ENCODE measurements around the gene RAD51B.

The RAD51B gene

DNA sequence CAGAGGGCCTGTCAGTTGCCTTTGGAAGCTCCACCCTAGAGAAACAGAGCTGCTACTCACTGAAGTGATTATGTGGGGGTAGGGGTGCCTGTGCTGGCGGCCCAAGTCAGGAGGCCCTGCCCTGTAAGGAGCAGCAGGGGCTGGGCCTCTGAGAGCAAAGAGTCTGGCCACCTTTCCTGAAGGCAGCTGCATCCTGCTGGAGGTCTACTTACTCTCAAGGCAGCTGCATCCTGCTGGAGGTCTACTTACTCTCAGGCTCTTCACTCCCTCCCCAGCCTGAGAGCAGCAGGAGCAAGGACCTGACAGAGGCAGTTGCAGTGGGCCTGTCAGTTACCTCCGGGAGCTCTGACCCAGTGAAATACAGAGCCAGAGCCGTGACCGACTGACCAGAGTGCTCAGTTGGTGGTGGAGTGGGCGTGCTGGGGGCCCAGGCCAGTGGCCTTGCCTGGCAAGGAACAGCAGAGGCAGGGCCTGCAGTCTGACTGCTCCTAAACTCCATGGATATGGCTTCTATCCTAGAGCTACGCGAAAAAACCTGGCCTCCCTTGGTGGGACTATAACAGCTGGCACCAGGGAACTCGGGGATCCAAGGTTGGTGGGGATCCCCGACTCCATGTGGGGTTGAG, 32.3 kb downstream of the RAD51B start:
- H3K4me3 ChIP-seq (ENCODE audit: low read depth, low read length), result no peak overlapping the region
- H3K36me3 ChIP-seq (ENCODE audit: control insufficient read depth in 2 of 2, insufficient read depth in 1 of 2, low read length in 2 of 2), result no peaks in the 10 kb centered on the region; a peak in 1 of 3 replicates
- no peaks in the 10 kb centered on the region for H3K9me3 ChIP-seq (ENCODE audit: control insufficient read depth, insufficient read depth, low read depth, low read length)
- TF ChIP-seq ZNF791 (tag by site-specific recombination; IDR thresholded peaks at IDR 0.05), result no peak
- TF ChIP-seq, protein P1, sequence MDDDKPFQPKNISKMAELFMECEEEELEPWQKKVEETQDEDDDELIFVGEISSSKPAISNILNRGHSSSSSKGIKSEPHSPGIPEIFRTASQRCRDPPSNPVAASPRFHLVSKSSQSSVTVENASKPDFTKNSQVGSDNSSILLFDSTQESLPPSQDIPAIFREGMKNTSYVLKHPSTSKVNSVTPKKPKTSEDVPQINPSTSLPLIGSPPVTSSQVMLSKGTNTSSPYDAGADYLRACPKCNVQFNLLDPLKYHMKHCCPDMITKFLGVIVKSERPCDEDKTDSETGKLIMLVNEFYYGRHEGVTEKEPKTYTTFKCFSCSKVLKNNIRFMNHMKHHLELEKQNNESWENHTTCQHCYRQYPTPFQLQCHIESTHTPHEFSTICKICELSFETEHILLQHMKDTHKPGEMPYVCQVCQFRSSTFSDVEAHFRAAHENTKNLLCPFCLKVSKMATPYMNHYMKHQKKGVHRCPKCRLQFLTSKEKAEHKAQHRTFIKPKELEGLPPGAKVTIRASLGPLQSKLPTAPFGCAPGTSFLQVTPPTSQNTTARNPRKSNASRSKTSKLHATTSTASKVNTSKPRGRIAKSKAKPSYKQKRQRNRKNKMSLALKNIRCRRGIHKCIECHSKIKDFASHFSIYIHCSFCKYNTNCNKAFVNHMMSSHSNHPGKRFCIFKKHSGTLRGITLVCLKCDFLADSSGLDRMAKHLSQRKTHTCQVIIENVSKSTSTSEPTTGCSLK (tag by site-specific recombination; IDR thresholded peaks at IDR 0.05), result no peak
- TF ChIP-seq ZNF23 (tag by site-specific recombination; IDR thresholded peaks at IDR 0.05; ENCODE audit: borderline replicate concordance), result no peak
- TF ChIP-seq ZNF560 (tag by site-specific recombination; IDR thresholded peaks at IDR 0.05; ENCODE audit: borderline replicate concordance), result no peak
- no peak for TF ChIP-seq ZNF544 (tag by site-specific recombination; IDR thresholded peaks at IDR 0.05)
- no peak for TF ChIP-seq ZNF248 (tag by site-specific recombination; IDR thresholded peaks at IDR 0.05)
- no peak for TF ChIP-seq ZNF19 (tag by site-specific recombination; IDR thresholded peaks at IDR 0.05; ENCODE audit: low read depth)
- TF ChIP-seq ZNF398 (tag by site-specific recombination; IDR thresholded peaks at IDR 0.05), result no peak
- no peak for TF ChIP-seq ZNF362 (tag by site-specific recombination; IDR thresholded peaks at IDR 0.05)
- TF ChIP-seq, protein P2, sequence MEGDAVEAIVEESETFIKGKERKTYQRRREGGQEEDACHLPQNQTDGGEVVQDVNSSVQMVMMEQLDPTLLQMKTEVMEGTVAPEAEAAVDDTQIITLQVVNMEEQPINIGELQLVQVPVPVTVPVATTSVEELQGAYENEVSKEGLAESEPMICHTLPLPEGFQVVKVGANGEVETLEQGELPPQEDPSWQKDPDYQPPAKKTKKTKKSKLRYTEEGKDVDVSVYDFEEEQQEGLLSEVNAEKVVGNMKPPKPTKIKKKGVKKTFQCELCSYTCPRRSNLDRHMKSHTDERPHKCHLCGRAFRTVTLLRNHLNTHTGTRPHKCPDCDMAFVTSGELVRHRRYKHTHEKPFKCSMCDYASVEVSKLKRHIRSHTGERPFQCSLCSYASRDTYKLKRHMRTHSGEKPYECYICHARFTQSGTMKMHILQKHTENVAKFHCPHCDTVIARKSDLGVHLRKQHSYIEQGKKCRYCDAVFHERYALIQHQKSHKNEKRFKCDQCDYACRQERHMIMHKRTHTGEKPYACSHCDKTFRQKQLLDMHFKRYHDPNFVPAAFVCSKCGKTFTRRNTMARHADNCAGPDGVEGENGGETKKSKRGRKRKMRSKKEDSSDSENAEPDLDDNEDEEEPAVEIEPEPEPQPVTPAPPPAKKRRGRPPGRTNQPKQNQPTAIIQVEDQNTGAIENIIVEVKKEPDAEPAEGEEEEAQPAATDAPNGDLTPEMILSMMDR (tag by site-specific recombination; IDR thresholded peaks at IDR 0.05), result no peak
- no peak for TF ChIP-seq ZFP3 (tag by site-specific recombination; IDR thresholded peaks at IDR 0.05; ENCODE audit: low read depth)
- no peak for TF ChIP-seq SALL2 (tag by site-specific recombination; IDR thresholded peaks at IDR 0.05; ENCODE audit: borderline replicate concordance)
- TF ChIP-seq ZNF404 (tag by site-specific recombination; IDR thresholded peaks at IDR 0.05), result no peak
- TF ChIP-seq ZBTB21 (tag by site-specific recombination; IDR thresholded peaks at IDR 0.05), result no peak
- no peak for TF ChIP-seq GFI1B (tag by site-specific recombination; IDR thresholded peaks at IDR 0.05)
- no peak for TF ChIP-seq ZNF658 (tag by site-specific recombination; IDR thresholded peaks at IDR 0.05)
- CTCF ChIA-PET, result interaction anchor here (0.7 kb wide), 1 partner anchor 14 kb away, joined by 4 read pairs; no protein-coding TSS in a partner anchor
- H3K4me1 ChIP-seq (ENCODE audit: control insufficient read depth, insufficient read depth, low read length), result no peaks in the 10 kb centered on the region
- no peak overlapping the region for H3K27ac ChIP-seq (ENCODE audit: extremely low read depth, low read depth, low read length)
- POLR2A ChIA-PET, result no interaction called here

DNA sequence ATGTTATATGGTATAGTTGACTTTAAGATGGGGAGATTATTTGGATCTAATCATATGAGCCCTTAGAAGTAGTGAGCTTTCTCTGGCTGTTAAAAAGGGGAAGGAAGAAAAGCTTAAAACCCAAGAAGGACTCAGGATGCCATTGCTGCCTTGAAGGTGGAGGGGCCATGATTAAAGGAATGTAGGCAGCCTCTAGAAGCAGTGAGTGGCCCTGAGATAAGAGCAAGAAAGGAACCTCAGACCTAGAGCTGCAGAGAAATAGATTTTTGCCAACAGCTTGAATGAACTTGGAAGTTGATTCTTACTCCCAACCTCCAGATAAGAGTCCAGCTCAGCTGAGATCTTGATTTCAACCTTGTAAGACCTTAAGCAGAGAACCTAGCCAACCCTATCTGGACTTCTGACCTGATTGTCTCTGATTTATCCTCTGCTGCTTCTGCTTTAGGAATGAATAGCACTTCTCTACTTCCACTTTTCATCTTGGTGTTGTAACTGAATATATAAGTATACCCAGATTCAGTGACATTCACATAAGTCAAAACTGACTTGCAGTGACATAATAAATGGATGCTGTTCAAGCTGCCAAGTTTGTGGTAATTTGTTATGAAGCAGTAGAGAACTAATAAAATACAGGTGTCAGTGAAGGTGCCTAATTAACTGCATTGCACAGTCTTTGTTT, 33.5 kb downstream of the RAD51B start:
- H3K27ac ChIP-seq (ENCODE audit: extremely low read depth, low read depth, low read length), result no peak overlapping the region
- ChIA-PET POLR2A (no interaction called here), CTCF (interaction anchor here (0.6 kb wide), 1 partner anchor 1360 kb away, joined by 5 read pairs; no protein-coding TSS in a partner anchor)
- TF ChIP-seq ZNF23 (tag by site-specific recombination; IDR thresholded peaks at IDR 0.05; ENCODE audit: borderline replicate concordance) (no peak), PRDM6 (tag by site-specific recombination; IDR thresholded peaks at IDR 0.05) (no peak), WT1 (tag by site-specific recombination; IDR thresholded peaks at IDR 0.05) (no peak), SP2 (tag by site-specific recombination; IDR thresholded peaks at IDR 0.05) (no peak), KLF1 (tag by site-specific recombination; IDR thresholded peaks at IDR 0.05) (no peak), ZNF560 (tag by site-specific recombination; IDR thresholded peaks at IDR 0.05; ENCODE audit: borderline replicate concordance) (no peak)

More for the DNA sequence above, 33.5 kb downstream of the RAD51B start:
- H3K36me3 ChIP-seq (ENCODE audit: control insufficient read depth in 2 of 2, insufficient read depth in 1 of 2, low read length in 2 of 2), result no peaks in the 10 kb centered on the region; a peak in 1 of 3 replicates
- H3K9me3 ChIP-seq (ENCODE audit: control insufficient read depth, insufficient read depth, low read depth, low read length), result no peaks in the 10 kb centered on the region
- no peaks in the 10 kb centered on the region for H3K4me1 ChIP-seq (ENCODE audit: control insufficient read depth, insufficient read depth, low read length)
- no peak overlapping the region for H3K4me3 ChIP-seq (ENCODE audit: low read depth, low read length)

Measured in HEK293 (cell line).